Dendritic cell treated with granulocyte-macrophage colony-stimulating factor and Interleukin-4, amounts not matched to agents 40 ng/mL and 50 ng/mL, for 4 days (primary cell): ENCODE data around the gene BRCC3.

Experiments
- H3K27ac Mint-ChIP-seq: one replicate; pipeline ENCODE4 v1.8.0; 2022; ENCODE audit warnings: mild to moderate bottlenecking, mixed read lengths
- H3K27me3 Mint-ChIP-seq: one replicate; pipeline ENCODE4 v1.8.0; 2022; ENCODE audit warnings: mild to moderate bottlenecking, mixed read lengths
- H3K36me3 Mint-ChIP-seq: one replicate; pipeline ENCODE4 v1.8.0; 2022; ENCODE audit warnings: low read depth, mixed read lengths
- H3K4me1 Mint-ChIP-seq: one replicate; pipeline ENCODE4 v1.8.0; 2022; ENCODE audit warnings: low read depth, mixed read lengths
- H3K4me3 Mint-ChIP-seq: one replicate; pipeline ENCODE4 v1.8.0; 2022; ENCODE audit warnings: mild to moderate bottlenecking, moderate library complexity, mixed read lengths
- H3K9me3 Mint-ChIP-seq: one replicate; pipeline ENCODE4 v1.8.0; 2022; ENCODE audit warnings: mixed read lengths
- intact Hi-C: fragments of 100-400 bp; cut with micrococcal nuclease; formaldehyde crosslinking; loops from one replicate; pipeline ENCODE4 v1.15.0; 2022

The BRCC3 gene

GRCh38 chrX:155048977-155049619, 22.2 kb upstream of the BRCC3 start:
- no peak overlapping the region for H3K27ac Mint-ChIP-seq
- intact Hi-C loops = no loop called here
- H3K9me3 Mint-ChIP-seq = no peaks in the 10 kb centered on the region
- no peak overlapping the region for H3K4me3 Mint-ChIP-seq
- peaks cover 55% of the 10 kb centered on the region for H3K36me3 Mint-ChIP-seq
- H3K27me3 Mint-ChIP-seq = no peaks in the 10 kb centered on the region
- H3K4me1 Mint-ChIP-seq = peaks cover 12% of the 10 kb centered on the region

- H3K27ac Mint-ChIP-seq = no peak overlapping the region
- H3K9me3 Mint-ChIP-seq = no peaks in the 10 kb centered on the region
- intact Hi-C loops = no loop called here
- H3K4me1 Mint-ChIP-seq = peaks cover 12% of the 10 kb centered on the region
- no peak overlapping the region for H3K4me3 Mint-ChIP-seq
- no peaks in the 10 kb centered on the region for H3K27me3 Mint-ChIP-seq
- peaks cover 39% of the 10 kb centered on the region for H3K36me3 Mint-ChIP-seq
Measured at GRCh38 chrX:155052738-155053498, 18.4 kb upstream of the BRCC3 start.

GRCh38 chrX:155053656-155054055, 17.7 kb upstream of the BRCC3 start:
- Mint-ChIP-seq H3K4me1 (peaks cover 11% of the 10 kb centered on the region), H3K27ac (no peak overlapping the region), H3K36me3 (peaks cover 35% of the 10 kb centered on the region), H3K27me3 (no peaks in the 10 kb centered on the region), H3K9me3 (no peaks in the 10 kb centered on the region), H3K4me3 (no peak overlapping the region)
- intact Hi-C loops = no loop called here

GRCh38 chrX:155054255-155054654, 17.1 kb upstream of the BRCC3 start:
- no peaks in the 10 kb centered on the region for H3K27me3 Mint-ChIP-seq
- peaks cover 35% of the 10 kb centered on the region for H3K36me3 Mint-ChIP-seq
- H3K9me3 Mint-ChIP-seq = no peaks in the 10 kb centered on the region
- peaks cover 6% of the 10 kb centered on the region for H3K4me1 Mint-ChIP-seq
- no peak overlapping the region for H3K4me3 Mint-ChIP-seq
- intact Hi-C loops = no loop called here
- H3K27ac Mint-ChIP-seq = no peak overlapping the region

- H3K27ac Mint-ChIP-seq = no peak overlapping the region
- H3K9me3 Mint-ChIP-seq = no peaks in the 10 kb centered on the region
- no peaks in the 10 kb centered on the region for H3K4me1 Mint-ChIP-seq
- intact Hi-C loops = no loop called here
- no peaks in the 10 kb centered on the region for H3K27me3 Mint-ChIP-seq
- no peak overlapping the region for H3K4me3 Mint-ChIP-seq
- H3K36me3 Mint-ChIP-seq = peaks cover 46% of the 10 kb centered on the region
Measured at GRCh38 chrX:155055494-155055893, 15.8 kb upstream of the BRCC3 start.

- Mint-ChIP-seq H3K36me3 (peaks cover 43% of the 10 kb centered on the region), H3K9me3 (no peaks in the 10 kb centered on the region), H3K27me3 (no peaks in the 10 kb centered on the region), H3K4me1 (no peaks in the 10 kb centered on the region), H3K4me3 (no peak overlapping the region), H3K27ac (no peak overlapping the region)
- intact Hi-C loops = no loop called here
Measured at GRCh38 chrX:155056471-155056870, 14.8 kb upstream of the BRCC3 start.

GRCh38 chrX:155056877-155057792, 14.2 kb upstream of the BRCC3 start:
- Mint-ChIP-seq H3K36me3 (peaks cover 37% of the 10 kb centered on the region), H3K4me3 (no peak overlapping the region), H3K27me3 (no peaks in the 10 kb centered on the region), H3K4me1 (no peaks in the 10 kb centered on the region), H3K27ac (no peak overlapping the region), H3K9me3 (no peaks in the 10 kb centered on the region)
- intact Hi-C loops = loop anchor here (1.0 kb wide), 1 partner anchor 76 kb away; no protein-coding TSS in a partner anchor

GRCh38 chrX:155061760-155062159, 9.5 kb upstream of the BRCC3 start:
- no peak overlapping the region for H3K27ac Mint-ChIP-seq
- peaks cover 10% of the 10 kb centered on the region for H3K36me3 Mint-ChIP-seq
- no peak overlapping the region for H3K4me3 Mint-ChIP-seq
- intact Hi-C loops = no loop called here
- no peaks in the 10 kb centered on the region for H3K9me3 Mint-ChIP-seq
- no peaks in the 10 kb centered on the region for H3K27me3 Mint-ChIP-seq
- peaks cover 7% of the 10 kb centered on the region for H3K4me1 Mint-ChIP-seq

- no peak overlapping the region for H3K4me3 Mint-ChIP-seq
- H3K27me3 Mint-ChIP-seq = no peaks in the 10 kb centered on the region
- H3K9me3 Mint-ChIP-seq = no peaks in the 10 kb centered on the region
- peaks cover 3% of the 10 kb centered on the region for H3K36me3 Mint-ChIP-seq
- peaks cover 24% of the 10 kb centered on the region for H3K4me1 Mint-ChIP-seq
- intact Hi-C loops = loop anchor here (5.0 kb wide), 1 partner anchor 43 kb away; the partner anchor contains the start of gene F8
- H3K27ac Mint-ChIP-seq = peak overlapping the region; percentile 11
Measured at GRCh38 chrX:155065035-155065734, 6.1 kb upstream of the BRCC3 start.

- no peaks in the 10 kb centered on the region for H3K9me3 Mint-ChIP-seq
- peaks cover 30% of the 10 kb centered on the region for H3K4me1 Mint-ChIP-seq
- H3K27ac Mint-ChIP-seq = no peak overlapping the region
- no peak overlapping the region for H3K4me3 Mint-ChIP-seq
- intact Hi-C loops = loop anchor here (5.0 kb wide), 1 partner anchor 46 kb away; the partner anchor contains the start of gene F8
- H3K27me3 Mint-ChIP-seq = no peaks in the 10 kb centered on the region
- H3K36me3 Mint-ChIP-seq = peaks cover 15% of the 10 kb centered on the region
Measured at GRCh38 chrX:155068165-155068564, 3.1 kb upstream of the BRCC3 start.

- Mint-ChIP-seq H3K27ac (no peak overlapping the region), H3K27me3 (no peaks in the 10 kb centered on the region), H3K4me1 (peaks cover 42% of the 10 kb centered on the region), H3K36me3 (peaks cover 27% of the 10 kb centered on the region), H3K4me3 (no peak overlapping the region), H3K9me3 (no peaks in the 10 kb centered on the region)
- intact Hi-C loops = loop anchor here (5.0 kb wide), 1 partner anchor 47 kb away; the partner anchor contains the start of gene F8
Measured at GRCh38 chrX:155069414-155069813, 1.9 kb upstream of the BRCC3 start.

GRCh38 chrX:155070038-155070437, 1.3 kb upstream of the BRCC3 start:
- Mint-ChIP-seq H3K4me1 (peaks cover 43% of the 10 kb centered on the region), H3K4me3 (peak overlapping the region; percentile 83), H3K9me3 (no peaks in the 10 kb centered on the region), H3K27me3 (no peaks in the 10 kb centered on the region), H3K27ac (peak overlapping the region; percentile 97), H3K36me3 (peaks cover 31% of the 10 kb centered on the region)
- intact Hi-C loops = no loop called here

GRCh38 chrX:155070663-155070974, 689 bp upstream of the BRCC3 start:
- intact Hi-C loops = no loop called here
- Mint-ChIP-seq H3K27me3 (no peaks in the 10 kb centered on the region), H3K9me3 (no peaks in the 10 kb centered on the region), H3K4me1 (peaks cover 44% of the 10 kb centered on the region), H3K36me3 (peaks cover 37% of the 10 kb centered on the region), H3K4me3 (peak overlapping the region; percentile 83), H3K27ac (peak overlapping the region; percentile 97)
